A673 (cell line): ENCODE data around the gene PRH2. TPM values are rescaled to one million over a fixed set of nuclear protein-coding genes. Genes with fewer than 3 reads are reported as not detected.

Source experiments
- BruUV-seq: library from RNA; stranded (reverse); fragments of 400-500 nt; replicated peaks from 2 replicates; lab custom pipeline; 2021; lab: Mats Ljungman, UMichigan
- CTCF ChIA-PET: fragments of 300-600 bp; sonication (Branson Sonifier 250); formaldehyde crosslinking; loops from one replicate; lab custom pipeline; 2022; ENCODE audit warnings: antibody characterized with exemption; lab: Charles Lee
- POLR2A ChIA-PET: fragments of 300-600 bp; sonication (Branson Sonifier 250); formaldehyde crosslinking; loops from one replicate; lab custom pipeline; 2022; ENCODE audit warnings: antibody characterized with exemption; ENCODE audit not compliant: low non-redundant PET; lab: Charles Lee
- DNase-seq: peaks from one replicate; pipeline ENCODE4 v3.0.0-alpha.2; 2015; ENCODE audit warnings: low spot score
- H3K27ac ChIP-seq: fragments of 200-600 bp; sonication (generic); 2 replicates; pipeline ENCODE4 v1.5.1; 2016; ENCODE audit warnings: mixed run types, low read depth, mild to moderate bottlenecking, mixed read lengths, antibody characterized with exemption, low read length; ENCODE audit not compliant: poor library complexity, severe bottlenecking
- H3K27me3 ChIP-seq: fragments of 200-600 bp; sonication (generic); replicated peaks from 2 replicates; pipeline ENCODE4 v1.6.1; 2017; ENCODE audit warnings: mixed run types, low read depth, mild to moderate bottlenecking, mixed read lengths, antibody characterized with exemption, low read length; ENCODE audit not compliant: insufficient read depth, poor library complexity
- H3K36me3 ChIP-seq: fragments of 200-600 bp; sonication (generic); 2 replicates; pipeline ENCODE4 v1.6.1; 2016; ENCODE audit warnings: mixed run types, mild to moderate bottlenecking, mixed read lengths, antibody characterized with exemption, low read length; ENCODE audit not compliant: insufficient read depth, poor library complexity, severe bottlenecking
- H3K4me1 ChIP-seq: fragments of 200-600 bp; sonication (generic); 2 replicates; pipeline ENCODE4 v1.6.1; 2017; ENCODE audit warnings: mixed run types, mild to moderate bottlenecking, mixed read lengths, antibody characterized with exemption, low read length; ENCODE audit not compliant: insufficient read depth, poor library complexity, severe bottlenecking
- H3K4me3 ChIP-seq: fragments of 200-600 bp; sonication (generic); 2 replicates; pipeline ENCODE4 v1.5.1; 2016; ENCODE audit warnings: low read depth, mixed run types, mild to moderate bottlenecking, mixed read lengths, low read length; ENCODE audit not compliant: poor library complexity, severe bottlenecking
- H3K9me3 ChIP-seq: fragments of 200-600 bp; sonication (generic); 2 replicates; pipeline ENCODE4 v1.6.1; 2016; ENCODE audit warnings: mixed run types, low read depth, mild to moderate bottlenecking, mixed read lengths, antibody characterized with exemption, low read length; ENCODE audit not compliant: poor library complexity, severe bottlenecking
- CTCF ChIP-seq: fragments of 300-800, 200-600 bp; sonication (generic); conservative IDR thresholded peaks from 2 replicates; pipeline ENCODE4 v1.5.1; 2017; ENCODE audit warnings: low read depth, mild to moderate bottlenecking, antibody characterized with exemption, low read length, moderate library complexity, mixed read lengths
- EZH2 ChIP-seq: fragments of 200-600 bp; sonication (generic); IDR thresholded peaks from 2 replicates; pipeline ENCODE4 v1.6.1; 2017; ENCODE audit warnings: borderline replicate concordance, low read depth, mild to moderate bottlenecking, mixed read lengths, antibody characterized with exemption, low read length; ENCODE audit not compliant: poor library complexity, severe bottlenecking
- intact Hi-C: fragments of 100-400 bp; cut with micrococcal nuclease; formaldehyde crosslinking; loops from one replicate; pipeline ENCODE4 v1.10.0; 2022; ENCODE audit not compliant: unreplicated experiment
- total RNA-seq: library from RNA; stranded (reverse); gene quantifications from 2 replicates; pipeline ENCODE4 v1.2.3, GENCODE V29; 2021

The PRH2 gene
- total RNA-seq, 1 experiment from 2014 or later = not detected

GRCh38 chr12:10974965-10975364 lies 45.9 kb downstream of the PRH2 start:
- no peaks in the 10 kb centered on the region for H3K4me1 ChIP-seq
- H3K9me3 ChIP-seq = no peaks in the 10 kb centered on the region
- no peak overlapping the region for H3K4me3 ChIP-seq
- no peaks in the 10 kb centered on the region for H3K36me3 ChIP-seq
- no peaks in the 10 kb centered on the region for H3K27me3 ChIP-seq
- no peak for TF ChIP-seq CTCF
- intact Hi-C loops = no loop called here
- no TSS peak for BruUV-seq
- no peak for DNase-seq
- ChIA-PET CTCF (no interaction called here), POLR2A (no interaction called here)
- H3K27ac ChIP-seq = no peak overlapping the region

GRCh38 chr12:10982244-10982643 lies 53.2 kb downstream of the PRH2 start:
- Histone ChIP-seq H3K4me3 (no peak overlapping the region), H3K4me1 (no peaks in the 10 kb centered on the region), H3K9me3 (no peaks in the 10 kb centered on the region), H3K36me3 (no peaks in the 10 kb centered on the region), H3K27me3 (no peaks in the 10 kb centered on the region), H3K27ac (no peak overlapping the region)
- intact Hi-C loops = no loop called here
- ChIA-PET POLR2A (no interaction called here), CTCF (no interaction called here)
- TF ChIP-seq CTCF = no peak
- no peak for TF ChIP-seq EZH2
- no TSS peak for BruUV-seq
- no peak for DNase-seq

Other genes with a start within 250 kb of the PRH2 start
- 272 and 288 TPM in 2 replicates for gene YBX3, start 205.9 kb upstream of the PRH2 start, total RNA-seq
- gene TAS2R7, start 126.6 kb upstream of the PRH2 start, total RNA-seq = not detected in 2 replicates
- not detected in 2 replicates for gene TAS2R8, start 122.0 kb upstream of the PRH2 start, total RNA-seq
- not detected in 2 replicates for gene TAS2R9, start 119.1 kb upstream of the PRH2 start, total RNA-seq
- 1.1 and 1.4 TPM in 2 replicates for gene TAS2R10, start 102.9 kb upstream of the PRH2 start, total RNA-seq
- 5.8 and 6.9 TPM in 2 replicates for gene PRR4, start 79.8 kb upstream of the PRH2 start, total RNA-seq
- 21.8 and 24.0 TPM in 2 replicates for gene PRH1, start 45.0 kb upstream of the PRH2 start, total RNA-seq
- 1.5 and 2.3 TPM in 2 replicates for gene TAS2R13, start 19.7 kb upstream of the PRH2 start, total RNA-seq
- gene TAS2R14, start 10.0 kb downstream of the PRH2 start, total RNA-seq = 3.4 and 3.6 TPM in 2 replicates
- gene TAS2R50, start 57.7 kb downstream of the PRH2 start, total RNA-seq = 1.6 and 2.7 TPM in 2 replicates
- gene TAS2R20, start 69.1 kb downstream of the PRH2 start, total RNA-seq = 2.7 and 3.0 TPM in 2 replicates
- gene TAS2R19, start 93.4 kb downstream of the PRH2 start, total RNA-seq = 4.8 and 5.2 TPM in 2 replicates
- 4.4 and 5.2 TPM in 2 replicates for gene TAS2R31, start 102.2 kb downstream of the PRH2 start, total RNA-seq
- gene TAS2R46, start 133.1 kb downstream of the PRH2 start, total RNA-seq = 2.2 and 3.1 TPM in 2 replicates
- gene TAS2R43, start 163.1 kb downstream of the PRH2 start, total RNA-seq = 2.3 and 2.6 TPM in 2 replicates
- gene TAS2R30, start 205.4 kb downstream of the PRH2 start, total RNA-seq = 3.5 and 3.7 TPM in 2 replicates
- 12.6 and 15.7 TPM in 2 replicates for gene SMIM10L1, start 242.0 kb downstream of the PRH2 start, total RNA-seq